Panc1 (cell line): ENCODE measurements around the gene FCRL5.

Source experiments
- POLR2AphosphoS5 ChIP-seq: IDR thresholded peaks from 2 replicates; pipeline ENCODE4 v1.6.1; 2012; ENCODE audit warnings: mild to moderate bottlenecking, low read depth, low read length, moderate library complexity
- SIN3A ChIP-seq: IDR thresholded peaks from 2 replicates; pipeline ENCODE4 v1.6.1; 2012; ENCODE audit warnings: low read depth, mild to moderate bottlenecking, low read length, moderate library complexity, borderline replicate concordance; ENCODE audit not compliant: insufficient read depth
- TF ChIP-seq, protein P1 (sequence below): fragments of 450-650 bp; IDR thresholded peaks from 2 replicates; pipeline ENCODE4 v1.5.1; 2017; ENCODE audit warnings: mild to moderate bottlenecking
- TF ChIP-seq, protein P2 (sequence below), 2 experiments: IDR thresholded peaks; 2 replicates each; pipeline ENCODE4 v1.6.1; 2011 to 2012; ENCODE audit warnings: low read depth in 2 of 2, control low read depth in 1 of 2, low read length in 1 of 2, mild to moderate bottlenecking in 1 of 2, moderate library complexity in 1 of 2; ENCODE audit not compliant: insufficient read depth in 1 of 2

DNA sequence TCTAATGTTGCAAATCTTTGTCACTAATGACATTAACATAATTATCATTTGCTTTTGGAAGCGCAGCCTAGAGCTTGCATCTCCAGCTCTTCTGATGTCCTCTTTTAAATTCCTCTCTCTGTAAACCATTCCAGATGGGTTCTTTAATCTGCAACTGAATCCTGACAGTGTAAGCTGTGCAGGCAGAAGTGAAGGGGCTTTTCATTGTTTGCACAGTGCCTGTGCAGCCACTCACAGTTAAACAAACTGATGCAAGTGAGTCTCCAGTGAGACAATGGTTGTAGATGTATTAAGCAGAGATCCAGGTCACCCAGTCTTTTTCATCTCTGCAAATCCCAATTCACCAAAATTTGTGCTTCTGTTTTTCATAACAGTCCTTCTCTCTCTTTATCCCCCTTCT is 22.5 kb upstream of the FCRL5 start:
- TF ChIP-seq, protein P1, sequence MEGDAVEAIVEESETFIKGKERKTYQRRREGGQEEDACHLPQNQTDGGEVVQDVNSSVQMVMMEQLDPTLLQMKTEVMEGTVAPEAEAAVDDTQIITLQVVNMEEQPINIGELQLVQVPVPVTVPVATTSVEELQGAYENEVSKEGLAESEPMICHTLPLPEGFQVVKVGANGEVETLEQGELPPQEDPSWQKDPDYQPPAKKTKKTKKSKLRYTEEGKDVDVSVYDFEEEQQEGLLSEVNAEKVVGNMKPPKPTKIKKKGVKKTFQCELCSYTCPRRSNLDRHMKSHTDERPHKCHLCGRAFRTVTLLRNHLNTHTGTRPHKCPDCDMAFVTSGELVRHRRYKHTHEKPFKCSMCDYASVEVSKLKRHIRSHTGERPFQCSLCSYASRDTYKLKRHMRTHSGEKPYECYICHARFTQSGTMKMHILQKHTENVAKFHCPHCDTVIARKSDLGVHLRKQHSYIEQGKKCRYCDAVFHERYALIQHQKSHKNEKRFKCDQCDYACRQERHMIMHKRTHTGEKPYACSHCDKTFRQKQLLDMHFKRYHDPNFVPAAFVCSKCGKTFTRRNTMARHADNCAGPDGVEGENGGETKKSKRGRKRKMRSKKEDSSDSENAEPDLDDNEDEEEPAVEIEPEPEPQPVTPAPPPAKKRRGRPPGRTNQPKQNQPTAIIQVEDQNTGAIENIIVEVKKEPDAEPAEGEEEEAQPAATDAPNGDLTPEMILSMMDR: no peak
- no peak for TF ChIP-seq POLR2AphosphoS5
- TF ChIP-seq, protein P2, sequence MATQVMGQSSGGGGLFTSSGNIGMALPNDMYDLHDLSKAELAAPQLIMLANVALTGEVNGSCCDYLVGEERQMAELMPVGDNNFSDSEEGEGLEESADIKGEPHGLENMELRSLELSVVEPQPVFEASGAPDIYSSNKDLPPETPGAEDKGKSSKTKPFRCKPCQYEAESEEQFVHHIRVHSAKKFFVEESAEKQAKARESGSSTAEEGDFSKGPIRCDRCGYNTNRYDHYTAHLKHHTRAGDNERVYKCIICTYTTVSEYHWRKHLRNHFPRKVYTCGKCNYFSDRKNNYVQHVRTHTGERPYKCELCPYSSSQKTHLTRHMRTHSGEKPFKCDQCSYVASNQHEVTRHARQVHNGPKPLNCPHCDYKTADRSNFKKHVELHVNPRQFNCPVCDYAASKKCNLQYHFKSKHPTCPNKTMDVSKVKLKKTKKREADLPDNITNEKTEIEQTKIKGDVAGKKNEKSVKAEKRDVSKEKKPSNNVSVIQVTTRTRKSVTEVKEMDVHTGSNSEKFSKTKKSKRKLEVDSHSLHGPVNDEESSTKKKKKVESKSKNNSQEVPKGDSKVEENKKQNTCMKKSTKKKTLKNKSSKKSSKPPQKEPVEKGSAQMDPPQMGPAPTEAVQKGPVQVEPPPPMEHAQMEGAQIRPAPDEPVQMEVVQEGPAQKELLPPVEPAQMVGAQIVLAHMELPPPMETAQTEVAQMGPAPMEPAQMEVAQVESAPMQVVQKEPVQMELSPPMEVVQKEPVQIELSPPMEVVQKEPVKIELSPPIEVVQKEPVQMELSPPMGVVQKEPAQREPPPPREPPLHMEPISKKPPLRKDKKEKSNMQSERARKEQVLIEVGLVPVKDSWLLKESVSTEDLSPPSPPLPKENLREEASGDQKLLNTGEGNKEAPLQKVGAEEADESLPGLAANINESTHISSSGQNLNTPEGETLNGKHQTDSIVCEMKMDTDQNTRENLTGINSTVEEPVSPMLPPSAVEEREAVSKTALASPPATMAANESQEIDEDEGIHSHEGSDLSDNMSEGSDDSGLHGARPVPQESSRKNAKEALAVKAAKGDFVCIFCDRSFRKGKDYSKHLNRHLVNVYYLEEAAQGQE (IDR thresholded peaks at IDR 0.05; ENCODE audit: insufficient read depth in 1 of 2, low read depth in 2 of 2, low read length in 1 of 2): no peak
- TF ChIP-seq SIN3A: no peak
